ENCODE results near the gene SERPINI1. TPM values are rescaled to one million over a fixed set of nuclear protein-coding genes. Genes with fewer than 3 reads are reported as not detected.
A peak's percentile ranks its signal among the peaks of the same experiment; 100 is the strongest.

The SERPINI1 gene
- total RNA-seq, 3 donors from 2014 or later = 0.84 to 3.6 (median 1.3) TPM

GRCh38 chr3:167716920-167717319 is 18.6 kb upstream of the SERPINI1 start:
- Histone ChIP-seq H3K36me3 (ENCODE audit: low read depth) (no peaks in the 10 kb centered on the region), H3K9me3 (no peaks in the 10 kb centered on the region), H3K4me1 (ENCODE audit: low read depth) (peaks cover 11% of the 10 kb centered on the region), H3K4me3 (no peak overlapping the region)
- ATAC-seq = peak; percentile 99
- DNase-seq = peak in 1 of 3 donors; percentile 73
- intact Hi-C loops (cut with DNase I, micrococcal nuclease) = no loop called here
- TF ChIP-seq CTCF (IDR thresholded peaks at IDR 0.05) = no peak

GRCh38 chr3:167718582-167718981 is 16.9 kb upstream of the SERPINI1 start:
- no peak overlapping the region for H3K4me3 ChIP-seq

GRCh38 chr3:167723025-167723512 is 12.5 kb upstream of the SERPINI1 start:
- Histone ChIP-seq H3K4me1 (ENCODE audit: low read depth) (no peaks in the 10 kb centered on the region), H3K36me3 (ENCODE audit: low read depth) (no peaks in the 10 kb centered on the region), H3K9me3 (no peaks in the 10 kb centered on the region), H3K4me3 (no peak overlapping the region)
- DNase-seq (no peak), ATAC-seq (no peak)
- intact Hi-C loops (cut with DNase I, micrococcal nuclease) = no loop called here
- TF ChIP-seq CTCF (IDR thresholded peaks at IDR 0.05) = no peak

More at GRCh38 chr3:167718582-167718981, 16.9 kb upstream of the SERPINI1 start:
- H3K36me3 ChIP-seq (ENCODE audit: low read depth) = no peaks in the 10 kb centered on the region
- peaks cover 9% of the 10 kb centered on the region for H3K4me1 ChIP-seq (ENCODE audit: low read depth)
- no peak for TF ChIP-seq CTCF (IDR thresholded peaks at IDR 0.05)
- no peak for ATAC-seq
- H3K9me3 ChIP-seq = no peaks in the 10 kb centered on the region
- DNase-seq = no peak
- intact Hi-C loops (cut with DNase I, micrococcal nuclease) = no loop called here

GRCh38 chr3:167723872-167724271 is 11.6 kb upstream of the SERPINI1 start:
- Histone ChIP-seq H3K9me3 (no peaks in the 10 kb centered on the region), H3K36me3 (ENCODE audit: low read depth) (no peaks in the 10 kb centered on the region), H3K4me1 (ENCODE audit: low read depth) (no peaks in the 10 kb centered on the region), H3K4me3 (no peak overlapping the region)
- no peak for DNase-seq
- no peak for ATAC-seq
- TF ChIP-seq CTCF (IDR thresholded peaks at IDR 0.05) = no peak
- intact Hi-C loops (cut with DNase I, micrococcal nuclease) = no loop called here

- Histone ChIP-seq H3K36me3 (ENCODE audit: low read depth) (no peaks in the 10 kb centered on the region), H3K4me3 (no peak overlapping the region), H3K9me3 (no peaks in the 10 kb centered on the region), H3K4me1 (ENCODE audit: low read depth) (peaks cover 1% of the 10 kb centered on the region)
- ATAC-seq (no peak), DNase-seq (no peak)
- intact Hi-C loops (cut with DNase I, micrococcal nuclease) = no loop called here
- no peak for TF ChIP-seq CTCF (IDR thresholded peaks at IDR 0.05)
These were observed 7.3 kb upstream of the SERPINI1 start for GRCh38 chr3:167728176-167728575.

Measured in mucosa of descending colon (tissue), 3 donors.